H4 (cell line): ENCODE measurements around the gene SLF1. TPM values are rescaled to one million over a fixed set of nuclear protein-coding genes. Genes with fewer than 3 reads are reported as not detected.

Experiments
- DNase-seq: peaks from one replicate; pipeline ENCODE4 v3.0.0-alpha.2; 2015; ENCODE audit warnings: low spot score
- total RNA-seq: library from RNA; depleted of rRNA; stranded (reverse); fragments of >200 nt; shearing (Covaris generic); gene quantifications from 2 replicates; pipeline ENCODE4 v1.2.3, GENCODE V29; 2014; rRNA removed

The SLF1 gene
- total RNA-seq, 1 experiment from 2014 or later: 11.3 TPM

DNA sequence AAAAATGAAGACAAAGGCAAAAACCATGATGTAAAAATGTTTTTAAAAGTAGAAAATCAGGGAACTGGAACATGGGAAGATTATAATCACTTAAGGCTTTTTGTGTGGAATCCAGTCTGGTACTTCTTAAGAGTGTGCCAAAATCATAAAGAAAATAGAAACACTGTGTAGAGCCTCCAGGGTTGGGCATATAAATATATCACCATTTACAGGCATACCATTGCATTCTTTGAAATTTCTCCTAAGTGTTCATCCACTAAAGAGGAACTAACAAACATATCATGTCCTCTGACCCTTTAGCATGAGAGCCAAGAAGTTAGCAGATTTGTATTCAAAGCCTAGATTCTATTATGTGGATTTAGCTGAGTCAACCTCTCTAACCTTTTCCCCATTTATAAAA lies 93.3 kb downstream of the SLF1 start:
- no peak for DNase-seq

GRCh38 chr5:94715768-94716167 lies 97.3 kb downstream of the SLF1 start:
- no peak for DNase-seq

DNA sequence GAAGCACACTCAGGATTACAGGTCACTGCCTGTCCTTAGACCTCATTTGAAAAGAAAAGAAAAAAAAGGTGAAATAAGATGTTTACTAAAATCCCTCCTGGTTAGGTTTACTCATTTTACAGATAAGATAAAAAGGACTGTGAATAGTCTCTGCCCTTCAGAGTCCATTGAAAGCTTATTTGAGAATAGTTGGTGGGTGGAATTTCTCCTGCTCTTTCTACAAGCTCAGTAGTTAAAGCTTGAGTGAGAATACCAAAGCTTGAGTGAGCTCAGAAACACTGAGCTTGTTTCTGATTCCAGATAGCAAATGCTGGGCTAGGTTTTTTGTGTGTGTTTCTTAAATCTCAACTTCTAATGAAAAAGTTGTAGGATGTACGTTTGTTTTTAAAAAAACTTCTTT lies 106.7 kb downstream of the SLF1 start:
- no peak for DNase-seq

GRCh38 chr5:94731471-94731870 lies 113.0 kb downstream of the SLF1 start:
- DNase-seq: no peak

- DNase-seq: no peak
These were observed 118.0 kb downstream of the SLF1 start for GRCh38 chr5:94736498-94736897.

DNA sequence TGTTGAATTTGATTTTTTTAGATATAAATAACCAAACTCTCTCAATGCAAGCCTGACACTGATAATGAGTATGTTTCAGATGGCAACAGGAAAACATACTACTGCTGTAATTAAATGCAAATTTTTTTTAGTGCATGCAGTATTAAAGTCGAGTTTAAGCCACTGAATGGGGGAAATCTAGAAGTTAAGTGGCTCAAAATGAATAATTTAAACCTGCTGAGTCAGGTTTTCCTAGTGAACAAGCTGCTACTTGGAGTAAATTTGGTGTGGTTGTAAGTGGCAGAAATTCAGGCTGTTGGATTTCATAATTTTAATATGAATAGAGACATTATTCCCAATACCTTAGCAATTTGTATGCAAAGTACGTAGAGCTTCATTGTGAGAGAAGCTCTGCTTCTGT lies 121.8 kb downstream of the SLF1 start:
- DNase-seq: no peak

- DNase-seq: no peak
These were observed 124.4 kb downstream of the SLF1 start for GRCh38 chr5:94742852-94743251.

- DNase-seq: no peak
These were observed 126.4 kb downstream of the SLF1 start for GRCh38 chr5:94744906-94745305.

- DNase-seq: no peak
These were observed 127.6 kb downstream of the SLF1 start for GRCh38 chr5:94745786-94746730.

DNA sequence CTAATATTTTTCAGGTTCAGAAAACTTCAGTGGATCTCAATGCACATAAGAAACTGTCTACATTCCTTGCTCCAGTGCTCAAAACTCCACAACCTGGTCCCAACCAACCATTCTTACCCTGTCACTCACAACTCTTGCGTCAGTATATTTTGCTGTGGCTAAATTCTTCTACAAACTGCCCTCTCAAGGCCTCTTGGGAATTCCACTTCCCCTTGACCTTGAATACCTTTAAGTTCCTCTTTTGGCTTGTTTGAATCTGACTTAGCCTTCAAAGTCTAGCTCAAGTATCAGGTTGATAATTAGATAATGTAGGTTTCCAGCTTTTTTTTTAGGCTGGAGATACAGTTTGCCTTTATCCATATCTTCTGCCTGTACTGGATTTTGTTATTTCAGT lies 128.3 kb downstream of the SLF1 start:
- DNase-seq: no peak

Other genes with a start within 250 kb of the SLF1 start
- gene KIAA0825, start 65 bp upstream of the SLF1 start, total RNA-seq: 2.3 and 3.7 TPM in 2 replicates